Kidney tubule cell (primary cell): Measurements from ENCODE around the gene DNTT.

Experiments
- DNase-seq: peaks from one replicate; pipeline ENCODE4 v3.0.0-alpha.2; 2018; ENCODE audit warnings: low spot score

Gene DNTT

DNA sequence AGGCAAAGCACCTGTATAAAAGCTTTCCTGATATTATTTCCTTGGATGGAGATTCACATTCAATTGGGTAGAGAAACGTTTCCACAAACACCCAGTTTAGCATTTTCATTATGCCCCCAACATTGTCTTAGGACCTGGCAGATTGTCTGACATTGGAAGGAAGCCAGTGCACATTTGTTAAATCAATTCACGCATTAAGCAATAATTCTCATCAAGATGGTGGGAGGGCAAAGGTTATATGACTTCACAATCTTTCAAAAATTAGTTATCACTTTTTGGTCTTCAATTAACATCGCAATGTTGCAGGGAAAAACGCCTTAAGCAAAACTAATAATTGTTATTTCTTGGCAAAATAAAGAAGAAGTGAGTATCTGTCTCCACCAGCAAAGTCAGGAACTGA is 38.2 kb downstream of the DNTT start:
- no peak for DNase-seq

GRCh38 chr10:96344178-96344577 is 39.9 kb downstream of the DNTT start:
- DNase-seq: no peak

DNA sequence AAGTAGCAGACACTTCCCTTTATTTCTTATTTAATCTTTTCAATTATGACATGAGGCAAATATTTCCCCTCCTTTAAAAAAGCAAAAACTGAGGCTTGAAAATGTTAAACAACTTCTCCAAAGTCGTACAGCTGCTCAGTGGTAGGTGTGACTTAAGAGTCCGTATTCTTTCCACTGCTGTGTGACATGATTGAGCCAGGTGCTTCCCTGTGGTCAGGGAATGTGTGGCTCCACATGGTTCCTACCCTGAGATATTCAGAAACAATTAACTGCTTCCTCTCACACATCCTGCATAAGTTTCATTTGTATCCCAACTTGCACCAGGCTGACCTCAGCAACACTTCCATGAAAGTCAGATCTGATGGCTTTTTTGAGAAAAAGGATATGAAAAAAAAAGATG is 41.0 kb downstream of the DNTT start:
- no peak for DNase-seq

GRCh38 chr10:96346295-96346694 is 42.1 kb downstream of the DNTT start:
- DNase-seq: no peak

DNA sequence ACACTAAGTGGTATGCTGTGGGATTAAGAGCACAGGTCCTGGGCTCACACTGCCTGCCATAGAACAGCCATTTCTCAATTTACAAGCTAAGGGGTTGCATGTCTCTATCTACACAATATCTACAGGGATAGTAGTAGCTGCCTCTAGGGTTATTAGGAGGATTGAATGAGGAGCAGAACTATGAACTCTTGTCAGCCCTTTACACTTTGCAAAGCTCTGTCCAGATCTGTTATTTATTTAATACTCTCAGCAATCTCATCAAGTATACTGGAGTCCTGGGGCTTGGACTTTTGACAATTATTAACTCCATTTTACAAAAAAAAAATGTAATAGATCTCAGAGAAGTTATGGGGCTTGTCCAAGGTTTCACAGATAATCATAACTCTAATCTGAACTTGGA is 47.8 kb downstream of the DNTT start:
- DNase-seq: no peak

GRCh38 chr10:96352582-96352981 is 48.3 kb downstream of the DNTT start:
- DNase-seq: no peak

DNA sequence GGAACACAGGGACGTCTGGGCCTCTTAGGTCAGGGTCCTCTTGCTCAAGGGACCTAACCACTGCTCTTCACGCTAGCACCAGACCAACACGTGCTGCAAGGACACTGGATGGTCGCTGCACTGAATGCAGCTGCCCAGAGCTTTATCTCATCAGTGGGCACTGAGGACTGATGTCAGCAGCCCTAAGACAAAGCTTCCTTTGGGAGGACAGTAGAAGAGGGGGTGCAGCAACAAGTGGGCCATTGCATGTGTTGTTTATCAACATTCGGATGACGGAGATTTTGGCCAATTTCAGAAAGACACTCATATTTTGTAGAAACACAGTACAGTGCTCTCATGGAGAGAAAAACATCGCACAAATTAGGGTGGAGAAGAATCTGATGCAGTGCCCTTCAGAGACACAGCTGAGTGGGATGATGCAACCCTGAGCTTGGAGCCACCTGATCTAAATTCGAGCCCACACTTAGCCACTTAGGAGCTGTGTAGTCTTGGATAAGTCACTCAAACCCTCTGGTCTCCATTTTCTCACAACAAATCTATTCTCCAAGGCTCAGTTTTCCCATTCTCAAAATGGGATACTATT is 52.9 kb downstream of the DNTT start:
- DNase-seq: no peak

GRCh38 chr10:96358851-96359540 is 54.8 kb downstream of the DNTT start, which contains the start of gene OPALIN:
TSS of gene OPALIN (minus strand) at chr10:96359002. CDS start at chr10:96358896, 106 bp downstream.
- DNase-seq: no peak

- no peak for DNase-seq
These were observed 55.4 kb downstream of the DNTT start for GRCh38 chr10:96359616-96360015.

- DNase-seq: no peak
These were observed 56.1 kb downstream of the DNTT start for GRCh38 chr10:96360331-96360730.

GRCh38 chr10:96360766-96361165 is 56.5 kb downstream of the DNTT start:
- no peak for DNase-seq

DNA sequence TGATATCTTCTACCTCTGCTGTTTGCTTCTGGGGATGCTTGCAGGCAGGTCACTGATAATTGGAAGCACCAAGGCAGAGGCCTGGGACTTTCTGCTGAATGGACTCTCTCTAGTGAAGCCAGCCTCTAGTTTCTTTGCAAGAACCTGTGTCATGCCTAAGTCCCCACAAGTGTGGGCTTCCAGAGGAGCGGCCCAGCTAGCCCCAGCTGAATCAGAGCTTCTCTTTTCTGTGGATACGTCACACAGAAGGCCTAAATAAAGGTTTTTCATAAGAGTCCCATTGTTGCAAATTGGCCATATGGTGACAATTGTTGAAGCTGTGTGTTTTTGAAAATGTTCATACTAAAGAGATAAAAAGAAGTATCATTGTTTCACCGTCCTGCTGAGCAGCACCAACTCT is 61.3 kb downstream of the DNTT start:
- DNase-seq: no peak

DNA sequence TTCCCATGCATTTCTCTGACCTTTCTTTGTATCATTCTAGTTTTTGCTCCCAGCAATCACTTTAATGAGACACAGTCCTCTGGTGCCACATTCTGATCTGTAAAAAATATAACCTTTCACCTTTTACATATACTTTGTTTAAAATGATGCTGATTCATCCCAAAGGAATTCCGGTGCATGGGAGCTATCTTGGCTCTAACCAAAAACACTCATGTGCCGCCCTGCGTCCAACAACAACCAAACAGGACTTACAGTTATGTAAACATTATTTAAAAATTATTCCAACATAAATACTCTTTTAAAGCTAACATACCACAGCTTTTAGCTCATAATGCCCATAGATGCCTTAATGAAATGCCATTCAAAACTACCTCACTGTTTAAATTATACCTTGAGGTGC is 62.3 kb downstream of the DNTT start:
- no peak for DNase-seq

- DNase-seq: no peak
These were observed 63.2 kb downstream of the DNTT start for GRCh38 chr10:96367470-96367869.

GRCh38 chr10:96368971-96369370 is 64.7 kb downstream of the DNTT start:
- no peak for DNase-seq

- DNase-seq: no peak
These were observed 65.8 kb downstream of the DNTT start for GRCh38 chr10:96369890-96370583.

DNA sequence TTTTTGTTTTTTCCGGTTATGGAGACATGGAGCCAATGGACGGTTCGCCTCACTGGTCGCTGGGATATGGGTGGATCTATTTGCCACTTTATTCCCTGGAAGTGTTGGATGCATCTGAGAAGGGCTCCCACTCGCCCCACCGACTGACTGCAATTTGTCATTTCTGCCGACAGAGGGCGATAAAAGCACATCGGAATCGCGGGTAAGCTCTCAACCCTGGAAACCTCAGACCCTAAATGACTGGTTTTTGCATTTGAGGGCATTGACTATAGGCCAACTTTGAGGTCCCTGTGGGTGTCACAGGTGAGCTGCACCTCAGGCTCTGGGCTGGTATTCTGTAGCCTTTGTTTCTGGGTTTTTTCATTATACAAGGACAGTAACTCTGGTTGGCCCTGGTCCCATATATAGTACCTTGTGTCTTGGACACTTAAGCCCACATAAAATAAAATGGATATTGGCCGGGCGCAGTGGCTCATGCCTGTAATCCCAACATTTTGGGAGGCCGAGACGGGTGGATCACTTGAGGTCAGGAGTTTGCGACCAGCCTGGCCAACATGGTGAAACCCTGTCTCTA is 66.4 kb downstream of the DNTT start:
- DNase-seq: peak; percentile 54

GRCh38 chr10:96371356-96371755 is 67.1 kb downstream of the DNTT start:
- DNase-seq: no peak

GRCh38 chr10:96374004-96374403 is 69.8 kb downstream of the DNTT start:
- no peak for DNase-seq

- DNase-seq: no peak
These were observed 70.4 kb downstream of the DNTT start for GRCh38 chr10:96374639-96374984.

- peak; percentile 91 for DNase-seq
These were observed 71.0 kb downstream of the DNTT start for GRCh38 chr10:96374985-96375830.

DNA sequence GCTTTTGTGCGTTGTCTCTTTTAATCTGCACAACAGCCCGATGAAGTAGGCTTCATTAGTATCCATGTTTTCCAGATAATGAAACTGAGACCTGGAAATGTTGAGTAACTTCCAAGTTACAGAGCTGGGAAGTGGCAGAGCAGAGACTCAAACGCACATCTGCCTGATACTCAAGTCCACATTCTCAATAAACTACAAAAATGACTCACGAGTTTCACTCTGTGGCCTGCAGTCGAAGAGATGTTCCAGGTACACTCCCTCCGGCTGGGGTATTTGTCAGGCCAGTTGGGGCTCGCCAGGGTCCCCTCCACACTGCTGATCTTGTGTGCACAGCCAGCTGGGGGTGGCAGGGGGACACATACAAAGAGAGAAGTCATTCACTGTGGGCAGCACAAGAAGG is 72.2 kb downstream of the DNTT start:
- DNase-seq: no peak
